Hindlimb muscle (tissue), 1 donor: Measurements from ENCODE around the gene REPS1. TPM values are rescaled to one million over a fixed set of nuclear protein-coding genes. Genes with fewer than 3 reads are reported as not detected.

ENCODE experiments used
- polyA plus RNA-seq: library from polyadenylated mRNA; unstranded; fragments of 120-200 nt; gene quantifications from one replicate; pipeline ENCODE4 v1.2.1, GENCODE V29; 2013; ENCODE audit not compliant: insufficient read length

The REPS1 gene
- polyA plus RNA-seq, 1 donor = 41.8 TPM

Other genes with a start within 250 kb of the REPS1 start
- gene CCDC28A, start 214.5 kb downstream of the REPS1 start, polyA plus RNA-seq = 12.2 TPM
- gene ECT2L, start 192.2 kb downstream of the REPS1 start, polyA plus RNA-seq = 0.17 TPM
- gene ABRACL, start 40.5 kb upstream of the REPS1 start, polyA plus RNA-seq = 15.4 TPM
- gene HECA, start 146.8 kb upstream of the REPS1 start, polyA plus RNA-seq = 18.2 TPM